OCI-LY1 (cell line): Measurements from ENCODE around the gene CLK1.

Source experiments
- H2AFZ ChIP-seq: fragments of 200-600 bp; sonication (generic), shearing (Covaris generic); 2 replicates; pipeline ENCODE4 v1.6.0; 2014; ENCODE audit warnings: antibody characterized with exemption, mild to moderate bottlenecking, low read length
- H3F3A ChIP-seq: fragments of 200-600 bp; sonication (generic), shearing (Covaris generic); 2 replicates; pipeline ENCODE4 v1.6.0; 2014; ENCODE audit warnings: mild to moderate bottlenecking, antibody characterized with exemption, low read length, moderate library complexity; ENCODE audit not compliant: insufficient read depth
- H3K27ac ChIP-seq: fragments of 200-600 bp; sonication (generic); 2 replicates; pipeline ENCODE4 v1.5.1; 2014; ENCODE audit warnings: low read length, mixed run types, mild to moderate bottlenecking, low read depth; ENCODE audit not compliant: poor library complexity, severe bottlenecking
- H3K27me3 ChIP-seq: fragments of 200-600 bp; sonication (generic); 2 replicates; pipeline ENCODE4 v1.6.0; 2014; ENCODE audit warnings: antibody characterized with exemption, mild to moderate bottlenecking, low read length, moderate library complexity; ENCODE audit not compliant: insufficient read depth
- H3K36me3 ChIP-seq: fragments of 200-600 bp; sonication (generic); 2 replicates; pipeline ENCODE4 v1.6.1; 2014; ENCODE audit warnings: mild to moderate bottlenecking, antibody characterized with exemption, low read length, moderate library complexity, mixed read lengths; ENCODE audit not compliant: insufficient read depth
- H3K4me1 ChIP-seq: fragments of 200-600 bp; sonication (generic); 2 replicates; pipeline ENCODE4 v1.5.1; 2014; ENCODE audit warnings: mild to moderate bottlenecking, low read length, moderate library complexity; ENCODE audit not compliant: insufficient read depth, severe bottlenecking
- H3K4me2 ChIP-seq: fragments of 200-600 bp; sonication (generic), shearing (Covaris generic); 2 replicates; pipeline ENCODE4 v1.6.1; 2014; ENCODE audit warnings: low read length
- H3K4me3 ChIP-seq: fragments of 200-600 bp; sonication (generic); 2 replicates; pipeline ENCODE4 v1.5.1; 2014; ENCODE audit warnings: low read length, low read depth, mild to moderate bottlenecking, mixed read lengths; ENCODE audit not compliant: poor library complexity, severe bottlenecking
- H3K79me2 ChIP-seq: fragments of 200-600 bp; shearing (Covaris generic); 2 replicates; pipeline ENCODE4 v1.6.1; 2016; ENCODE audit warnings: mixed run types, low read length, mixed read lengths; ENCODE audit not compliant: insufficient read depth
- H3K9ac ChIP-seq: fragments of 200-600 bp; sonication (generic), shearing (Covaris generic); 2 replicates; pipeline ENCODE4 v1.6.1; 2014; ENCODE audit warnings: mild to moderate bottlenecking, low read length, mixed read lengths
- H3K9me2 ChIP-seq: fragments of 200-600 bp; sonication (generic), shearing (Covaris generic); 2 replicates; pipeline ENCODE4 v1.6.1; 2014; ENCODE audit warnings: low read depth, mild to moderate bottlenecking, low read length, mixed read lengths
- H3K9me3 ChIP-seq: fragments of 200-600 bp; shearing (Covaris generic); 2 replicates; pipeline ENCODE4 v1.6.1; 2014; ENCODE audit warnings: low read length, mixed read lengths
- H4K20me1 ChIP-seq: fragments of 200-600 bp; sonication (generic), shearing (Covaris generic); 2 replicates; pipeline ENCODE4 v1.6.0; 2016; ENCODE audit warnings: mild to moderate bottlenecking, low read length; ENCODE audit not compliant: insufficient read depth
- EZH2 ChIP-seq: fragments of 200-600 bp; sonication (generic), shearing (Covaris generic); IDR thresholded peaks from 2 replicates; pipeline ENCODE4 v1.8.0; 2017; ENCODE audit warnings: borderline replicate concordance, mixed run types, mild to moderate bottlenecking, antibody characterized with exemption, low read length, moderate library complexity, mixed read lengths
- TF ChIP-seq, protein P1 (sequence below): fragments of 200-600 bp; sonication (generic), shearing (Covaris generic); IDR thresholded peaks from 2 replicates; pipeline ENCODE4 v1.5.1; 2017; ENCODE audit warnings: mild to moderate bottlenecking, antibody characterized with exemption, low read length, moderate library complexity, mixed read lengths

The CLK1 gene

DNA sequence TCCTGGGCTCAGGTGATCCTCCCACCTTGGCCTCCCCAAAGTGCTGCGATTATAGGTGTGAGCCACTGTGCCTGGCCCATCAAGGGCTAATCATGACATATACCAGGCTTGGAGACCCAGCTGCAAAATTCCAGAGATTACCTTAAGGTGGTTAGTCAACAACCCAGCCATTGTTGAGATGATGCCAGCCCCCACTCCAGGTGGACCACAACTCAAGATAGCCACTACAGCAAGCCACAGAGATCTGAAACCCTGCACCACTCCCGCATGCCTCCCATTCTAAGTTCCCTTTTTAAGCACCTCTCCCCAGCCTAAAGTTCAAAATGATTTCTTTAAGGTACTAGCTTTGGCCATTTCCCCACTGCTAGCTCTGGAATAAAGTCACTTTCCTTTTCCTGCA lies 4.6 kb upstream of the CLK1 start:
- Histone ChIP-seq H3K9me2 (no peaks in the 10 kb centered on the region), H3K27ac (no peak overlapping the region), H3K36me3 (peaks cover 33% of the 10 kb centered on the region), H3K4me1 (peaks cover 7% of the 10 kb centered on the region), H3K4me2 (no peak overlapping the region), H3K4me3 (no peak overlapping the region), H3K27me3 (no peaks in the 10 kb centered on the region), H4K20me1 (no peaks in the 10 kb centered on the region), H3F3A (no peaks in the 10 kb centered on the region), H3K9ac (no peak overlapping the region), H3K9me3 (no peaks in the 10 kb centered on the region), H2AFZ (no peak overlapping the region), H3K79me2 (peaks cover 4% of the 10 kb centered on the region)
- no peak for TF ChIP-seq EZH2
- TF ChIP-seq, protein P1, sequence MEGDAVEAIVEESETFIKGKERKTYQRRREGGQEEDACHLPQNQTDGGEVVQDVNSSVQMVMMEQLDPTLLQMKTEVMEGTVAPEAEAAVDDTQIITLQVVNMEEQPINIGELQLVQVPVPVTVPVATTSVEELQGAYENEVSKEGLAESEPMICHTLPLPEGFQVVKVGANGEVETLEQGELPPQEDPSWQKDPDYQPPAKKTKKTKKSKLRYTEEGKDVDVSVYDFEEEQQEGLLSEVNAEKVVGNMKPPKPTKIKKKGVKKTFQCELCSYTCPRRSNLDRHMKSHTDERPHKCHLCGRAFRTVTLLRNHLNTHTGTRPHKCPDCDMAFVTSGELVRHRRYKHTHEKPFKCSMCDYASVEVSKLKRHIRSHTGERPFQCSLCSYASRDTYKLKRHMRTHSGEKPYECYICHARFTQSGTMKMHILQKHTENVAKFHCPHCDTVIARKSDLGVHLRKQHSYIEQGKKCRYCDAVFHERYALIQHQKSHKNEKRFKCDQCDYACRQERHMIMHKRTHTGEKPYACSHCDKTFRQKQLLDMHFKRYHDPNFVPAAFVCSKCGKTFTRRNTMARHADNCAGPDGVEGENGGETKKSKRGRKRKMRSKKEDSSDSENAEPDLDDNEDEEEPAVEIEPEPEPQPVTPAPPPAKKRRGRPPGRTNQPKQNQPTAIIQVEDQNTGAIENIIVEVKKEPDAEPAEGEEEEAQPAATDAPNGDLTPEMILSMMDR: no peak

DNA sequence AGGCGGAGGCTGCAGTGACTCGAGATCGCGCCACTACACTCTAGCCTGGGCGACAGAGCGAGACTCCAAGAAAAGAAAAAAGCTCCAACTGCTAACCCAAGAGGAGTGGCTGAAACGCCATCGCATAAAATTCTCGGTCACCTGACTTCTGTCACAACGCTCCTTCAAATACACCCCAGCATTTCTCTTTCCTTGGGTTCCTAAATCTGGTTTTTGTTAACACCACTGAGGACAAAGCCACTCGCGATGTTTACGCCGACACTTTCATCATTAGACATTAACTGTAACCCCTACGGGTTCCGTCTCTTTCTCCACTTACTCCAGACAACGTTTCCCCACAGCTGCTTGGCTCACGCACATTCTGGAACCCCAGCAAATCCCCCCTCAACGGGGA lies 679 bp downstream of the CLK1 start:
- Histone ChIP-seq H3K27me3 (no peaks in the 10 kb centered on the region), H3K9me3 (no peaks in the 10 kb centered on the region), H3K9ac (peak overlapping the region; percentile 96), H3K79me2 (peaks cover 53% of the 10 kb centered on the region), H3K9me2 (no peaks in the 10 kb centered on the region), H4K20me1 (peaks cover 3% of the 10 kb centered on the region; the same call in 1 of the 2 replicates), H3K36me3 (peaks cover 48% of the 10 kb centered on the region), H3F3A (0 out of 2 replicates have a peak, but pooled peaks cover 3% of the 10 kb centered on the region), H3K27ac (peak overlapping the region; percentile 84), H3K4me1 (peaks cover 25% of the 10 kb centered on the region), H3K4me3 (peak overlapping the region; percentile 79), H2AFZ (no peak overlapping the region), H3K4me2 (peak overlapping the region; percentile 86)
- TF ChIP-seq, protein P1: no peak
- no peak for TF ChIP-seq EZH2

DNA sequence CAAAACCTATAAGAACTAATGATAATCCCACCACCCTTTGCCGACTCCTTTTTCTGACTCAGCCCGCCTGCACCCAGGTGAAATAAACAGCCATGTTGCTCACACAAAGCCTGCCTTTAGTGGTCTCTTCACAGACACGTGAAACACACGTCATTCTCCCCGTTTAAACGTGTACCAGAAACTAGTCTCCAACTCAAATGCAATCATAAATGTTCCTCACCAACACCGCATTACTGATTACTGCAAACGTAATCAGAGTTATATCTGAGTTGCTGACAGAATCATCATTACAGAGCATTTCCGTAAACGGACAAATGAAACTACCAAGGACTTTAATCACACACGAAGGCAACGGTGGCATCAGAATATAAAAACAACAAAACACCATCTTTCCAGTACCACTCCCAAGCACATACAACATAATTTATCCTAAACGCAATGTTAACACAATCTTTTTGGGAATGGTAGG lies 1.9 kb downstream of the CLK1 start:
- H3K9me3 ChIP-seq: no peaks in the 10 kb centered on the region
- H3K79me2 ChIP-seq: peaks cover 53% of the 10 kb centered on the region
- H3K4me3 ChIP-seq: peak overlapping the region; percentile 79
- H3K9ac ChIP-seq: peak overlapping the region; percentile 96
- peaks cover 25% of the 10 kb centered on the region for H3K4me1 ChIP-seq
- TF ChIP-seq, protein P1: no peak
- no peak for TF ChIP-seq EZH2
- H3K27me3 ChIP-seq: no peaks in the 10 kb centered on the region
- H3K27ac ChIP-seq: peak overlapping the region; percentile 84
- H3K36me3 ChIP-seq: peaks cover 60% of the 10 kb centered on the region
- H2AFZ ChIP-seq: no peak overlapping the region
- 0 out of 2 replicates have a peak, but pooled peaks cover 3% of the 10 kb centered on the region for H3F3A ChIP-seq
- H3K9me2 ChIP-seq: no peaks in the 10 kb centered on the region
- peak overlapping the region; percentile 86 for H3K4me2 ChIP-seq
- peaks cover 4% of the 10 kb centered on the region; the same call in 1 of the 2 replicates for H4K20me1 ChIP-seq
